ENCODE data around the gene P2RY2. TPM values are rescaled to one million over a fixed set of nuclear protein-coding genes. Genes with fewer than 3 reads are reported as not detected.

Gene P2RY2
- total RNA-seq, 1 donor from 2014 or later, result 3.4 TPM

DNA sequence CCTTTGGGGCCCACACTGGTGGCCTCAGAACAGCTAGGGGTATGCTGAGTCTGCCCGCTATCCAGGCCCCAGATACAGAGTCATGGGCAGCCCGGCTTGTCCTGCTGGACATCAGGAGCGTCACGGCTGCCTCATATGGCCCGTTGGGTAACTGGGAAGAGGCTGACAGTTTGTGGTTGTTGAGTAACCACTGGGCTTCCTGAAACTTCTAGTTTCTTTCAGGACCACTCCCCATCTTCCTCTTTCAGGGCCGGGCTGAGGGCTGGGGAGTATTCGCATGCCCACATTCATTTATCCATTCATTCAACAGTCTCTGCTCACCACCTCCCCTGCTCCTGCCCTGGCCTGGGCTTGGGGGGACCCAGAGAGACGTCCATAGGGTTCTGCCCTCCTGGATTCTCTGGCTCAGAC lies 13.4 kb upstream of the P2RY2 start:
- no peak for DNase-seq (ENCODE audit: low read depth)

GRCh38 chr11:73205661-73206343 lies 12.3 kb upstream of the P2RY2 start:
- peak; percentile 59 for DNase-seq (ENCODE audit: low read depth)

GRCh38 chr11:73206801-73207200 lies 11.3 kb upstream of the P2RY2 start:
- DNase-seq (ENCODE audit: low read depth), result no peak

- DNase-seq (ENCODE audit: low read depth), result no peak
Observed at GRCh38 chr11:73209892-73210291, 8.2 kb upstream of the P2RY2 start.

DNA sequence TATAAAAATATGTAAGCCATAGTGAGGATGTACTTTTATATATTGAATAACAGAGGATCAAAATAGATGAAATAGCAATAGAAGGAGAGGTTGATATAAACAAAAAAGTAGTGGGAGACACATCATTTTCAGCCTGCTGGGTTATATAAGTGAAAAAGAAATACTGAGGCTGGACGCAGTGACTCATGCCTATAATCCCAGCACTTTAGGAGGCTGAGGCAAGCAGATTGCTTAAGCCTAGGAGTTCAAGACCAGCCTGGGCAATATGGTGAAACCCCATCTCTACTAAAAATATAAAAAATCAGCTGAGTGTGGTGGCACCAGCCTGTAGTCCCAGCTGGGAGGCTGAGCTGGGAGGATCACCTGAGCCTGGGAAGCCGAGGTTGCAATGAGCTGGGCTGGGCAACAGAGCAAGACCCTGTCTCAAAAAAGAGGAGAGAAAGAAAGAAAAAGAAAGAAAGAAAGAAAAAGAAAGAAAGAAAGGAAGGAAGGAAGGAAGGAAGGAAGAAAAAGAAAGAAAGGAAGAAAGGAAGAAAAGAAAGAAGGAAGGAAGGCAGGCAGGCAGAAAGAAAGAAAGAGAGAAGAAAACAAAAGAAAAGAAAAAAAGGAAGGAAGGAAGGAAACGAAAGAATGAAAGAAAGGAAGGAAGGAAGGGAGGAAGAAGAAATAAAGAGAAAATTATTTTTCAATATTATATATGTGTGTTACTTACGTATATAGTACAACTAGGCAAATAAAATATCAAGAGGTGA lies 7.0 kb upstream of the P2RY2 start:
- no peak for DNase-seq (ENCODE audit: low read depth)

DNA sequence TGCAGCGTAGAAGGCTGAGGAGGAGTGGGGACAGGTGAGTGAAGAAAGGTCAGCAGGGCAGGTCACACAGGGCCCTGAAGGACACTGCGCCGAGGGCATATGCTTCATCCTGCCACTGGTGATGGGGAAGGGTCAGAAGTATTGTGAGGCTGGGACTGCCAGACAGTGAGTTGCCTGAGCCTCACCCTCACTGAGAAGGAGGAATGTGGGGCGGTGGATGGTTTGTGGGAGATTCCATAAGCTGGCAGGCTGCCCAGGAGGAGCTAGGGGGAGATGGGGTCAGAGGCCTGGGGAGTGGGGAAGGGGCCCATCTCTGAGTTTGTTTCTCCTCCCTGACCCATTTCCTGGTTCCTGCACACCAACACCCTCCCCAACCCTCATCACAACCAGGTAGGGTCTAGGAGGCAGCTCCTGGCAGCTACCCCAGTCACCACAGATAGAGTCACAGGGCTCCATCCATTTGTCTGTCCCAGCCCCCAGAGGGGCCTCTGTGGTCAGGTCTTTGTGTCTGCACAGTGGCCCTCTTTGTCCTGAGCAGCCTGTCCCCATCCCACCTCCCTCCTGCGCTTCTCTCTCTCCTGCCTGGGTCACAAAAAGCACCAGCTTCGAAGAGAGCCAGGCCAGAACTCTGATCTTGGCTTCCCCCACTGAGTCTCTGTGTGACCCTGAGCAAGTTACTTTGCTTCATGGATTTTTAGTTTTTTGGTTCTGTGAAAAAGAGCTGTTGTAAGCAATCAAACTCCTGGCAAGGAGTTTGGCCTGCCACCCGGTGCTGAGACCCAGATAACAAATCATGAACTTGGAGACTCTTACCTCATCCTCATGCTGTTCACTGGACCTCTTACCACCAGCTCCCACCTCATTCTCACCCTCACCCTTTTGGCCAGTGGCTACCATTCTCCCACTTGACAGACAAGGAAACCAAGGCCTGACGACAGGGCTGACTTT lies 4.6 kb upstream of the P2RY2 start:
- DNase-seq (ENCODE audit: low read depth), result no peak

DNA sequence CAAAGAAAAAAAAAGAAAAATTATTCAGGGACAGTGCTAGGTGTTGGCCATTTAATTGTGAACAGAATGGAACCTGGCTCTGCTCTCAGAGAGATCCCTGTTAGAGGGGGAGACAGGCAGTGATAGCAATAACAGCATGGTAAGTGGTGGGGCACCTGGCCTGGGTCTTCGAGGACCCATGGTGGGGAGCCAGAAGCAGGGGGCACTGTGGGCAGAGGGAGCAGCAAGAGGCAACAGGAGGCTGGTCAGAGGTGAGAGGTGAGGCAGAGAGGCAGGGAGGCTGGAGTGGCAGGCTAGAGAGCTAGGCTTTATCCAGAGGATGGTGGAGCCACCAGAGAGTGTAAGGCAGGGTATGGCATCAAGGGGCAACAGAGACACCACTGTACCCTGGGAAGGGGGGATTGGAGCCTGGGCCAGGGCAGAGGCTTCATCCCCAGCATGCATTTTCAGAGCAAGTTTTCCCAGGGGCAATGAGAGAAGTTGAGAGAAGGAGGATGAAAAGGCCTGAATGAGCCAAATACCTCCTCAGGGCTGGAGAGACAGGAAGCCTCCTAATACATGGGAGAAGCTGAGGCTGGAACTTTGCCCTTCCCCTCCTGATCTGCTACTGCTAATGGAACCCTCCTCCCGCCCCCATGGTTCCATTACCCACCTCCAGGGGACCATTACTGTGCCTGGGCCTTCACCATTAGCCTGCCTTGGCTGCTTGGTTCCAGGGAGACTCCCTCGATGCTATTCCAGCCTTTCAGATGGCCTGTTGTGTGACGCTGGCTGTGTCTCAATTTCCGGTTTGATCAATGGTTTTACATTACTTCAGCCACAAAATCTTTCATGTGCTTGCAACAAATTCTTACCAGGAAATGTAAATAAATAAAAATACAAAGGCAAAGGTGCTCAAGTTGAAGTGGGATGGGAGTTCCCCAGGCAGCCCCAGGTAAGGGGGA lies 2.6 kb upstream of the P2RY2 start:
- no peak for DNase-seq (ENCODE audit: low read depth)

DNA sequence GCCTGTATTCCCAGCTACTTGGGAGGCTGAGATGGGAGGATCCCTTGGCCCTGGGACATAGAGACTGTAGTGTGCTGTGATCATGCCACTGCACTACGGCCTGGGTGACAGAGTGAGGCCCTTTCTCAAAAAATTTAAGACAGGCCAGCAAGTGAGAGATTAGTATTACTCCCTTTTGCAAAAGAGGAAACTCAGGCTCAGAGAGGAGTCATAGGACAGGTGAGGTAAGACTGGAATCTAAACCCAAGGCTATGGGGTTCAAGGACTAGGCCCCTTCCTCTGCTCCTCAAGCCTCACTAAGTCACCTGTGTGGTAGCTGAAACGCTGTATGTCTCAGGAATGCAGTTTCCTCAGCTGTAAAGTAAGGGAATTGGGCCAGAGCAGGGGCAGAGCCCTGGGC lies 1.6 kb upstream of the P2RY2 start:
- no peak for DNase-seq (ENCODE audit: low read depth)

DNA sequence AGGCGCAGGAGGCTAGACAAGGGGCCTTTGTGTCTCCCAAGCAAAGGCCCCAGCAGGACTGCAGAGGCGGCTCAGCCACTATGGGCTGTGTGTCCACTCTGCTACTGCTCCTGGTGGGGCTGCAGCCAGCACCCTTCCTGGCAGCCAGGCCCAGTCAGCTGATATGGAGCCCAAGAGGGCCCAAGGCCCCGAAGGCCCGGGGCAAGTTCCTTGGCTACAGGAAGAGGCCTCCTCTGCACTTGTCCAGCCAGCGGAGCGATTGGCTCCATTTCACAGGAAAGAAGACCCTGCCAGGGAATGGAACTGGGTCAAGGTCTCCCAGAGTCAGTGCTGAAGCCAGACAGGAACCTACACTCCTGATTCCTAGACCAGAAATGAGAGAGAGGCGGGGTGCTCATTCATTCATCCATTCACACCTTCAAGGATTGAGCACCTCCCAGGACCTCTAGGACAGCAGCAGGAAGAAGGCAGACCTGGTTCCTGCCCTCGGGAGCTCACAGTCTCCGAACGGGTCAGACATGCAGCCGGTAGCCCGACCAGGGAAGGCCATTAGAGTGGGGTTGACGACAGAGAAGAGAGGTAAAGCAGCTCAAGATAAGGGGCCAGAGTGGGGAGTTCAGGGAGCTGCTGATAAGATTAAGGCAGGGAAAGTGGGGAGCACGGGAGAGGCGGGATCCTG lies 811 bp upstream of the P2RY2 start:
- no peak for DNase-seq (ENCODE audit: low read depth)

DNA sequence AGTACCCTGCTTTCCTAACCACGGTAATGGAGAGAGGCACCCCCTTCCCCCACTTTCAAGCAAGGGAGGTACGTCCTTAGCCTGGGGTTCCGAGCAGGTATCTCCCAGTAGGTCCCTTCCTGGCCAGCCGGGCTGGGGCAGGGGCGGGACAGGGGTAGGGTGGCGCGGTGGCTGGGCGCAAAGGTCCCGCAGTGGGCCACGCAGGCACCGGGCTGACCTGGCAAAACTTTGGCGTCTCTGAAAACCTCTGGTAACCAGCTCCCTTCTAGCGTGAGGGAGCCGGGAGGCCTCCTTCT lies 323 bp upstream of the P2RY2 start:
- DNase-seq (ENCODE audit: low read depth), result no peak

GRCh38 chr11:73218830-73219215 lies 742 bp downstream of the P2RY2 start:
- DNase-seq (ENCODE audit: low read depth), result no peak

DNA sequence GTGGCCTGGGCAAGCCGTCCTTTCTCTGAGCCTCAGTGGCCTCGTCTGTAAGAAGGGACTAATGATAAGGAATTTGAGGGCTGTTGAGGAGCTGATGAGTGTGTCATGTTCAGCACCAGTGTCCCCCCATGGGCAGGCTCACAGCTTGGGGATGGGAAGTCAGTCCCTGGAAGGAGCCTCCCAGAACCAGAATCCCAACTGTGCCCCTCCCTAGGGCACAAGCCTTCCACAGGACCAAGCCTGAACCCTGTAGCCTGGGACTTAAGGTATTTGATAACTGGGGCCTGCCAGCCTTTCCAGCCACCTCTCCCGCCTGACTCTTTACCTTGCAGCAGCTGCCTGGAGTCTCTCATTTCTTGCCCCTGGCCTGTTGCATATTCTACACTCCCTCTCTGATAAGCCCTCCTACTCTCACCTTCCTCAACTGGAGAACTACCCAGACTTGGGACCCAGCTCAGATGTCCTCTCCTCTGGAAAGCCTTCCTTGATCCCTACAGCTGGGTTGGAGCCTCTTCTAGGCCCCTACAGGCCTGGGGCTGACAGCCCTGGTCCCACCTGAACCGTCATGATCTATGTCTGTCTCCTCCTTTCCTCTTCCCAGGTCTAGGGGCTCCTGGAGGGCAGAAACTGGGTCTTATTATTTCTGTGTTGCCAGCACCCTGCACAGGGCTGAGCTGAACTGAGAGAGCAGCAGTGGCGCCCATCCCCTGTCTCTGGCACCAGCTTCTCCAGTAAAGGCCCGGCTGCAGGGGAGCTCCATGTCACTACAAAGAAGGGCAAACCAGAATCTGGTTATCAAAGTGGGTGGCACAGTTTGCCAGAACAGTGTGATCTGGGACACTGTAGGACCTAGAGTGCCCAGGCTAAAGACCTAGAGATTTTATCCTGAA lies 1.6 kb downstream of the P2RY2 start:
- DNase-seq (ENCODE audit: low read depth), result no peak

DNA sequence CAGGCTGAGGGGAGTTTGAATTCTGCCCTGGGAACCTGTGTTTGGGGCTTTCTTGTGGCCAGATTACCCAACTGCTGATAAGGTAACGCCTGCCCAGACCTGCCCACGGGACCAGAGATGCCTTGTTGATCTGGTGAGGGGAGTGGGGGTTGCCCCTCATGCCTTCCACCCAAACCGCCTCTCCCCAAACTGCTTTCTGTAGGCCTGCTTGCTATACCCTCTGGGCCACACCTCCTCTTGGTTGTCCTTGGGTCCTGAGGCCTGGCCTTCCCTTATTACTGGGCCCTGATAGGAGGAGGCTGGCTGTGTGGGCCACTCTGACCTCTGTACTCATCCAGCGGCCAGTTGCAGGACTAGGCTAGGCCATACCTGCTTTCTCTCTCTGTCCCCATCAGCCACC lies 3.4 kb downstream of the P2RY2 start:
- no peak for DNase-seq (ENCODE audit: low read depth)

- DNase-seq (ENCODE audit: low read depth), result no peak
Observed at GRCh38 chr11:73221996-73222395, 3.9 kb downstream of the P2RY2 start.

GRCh38 chr11:73223998-73224730 lies 6.1 kb downstream of the P2RY2 start:
- DNase-seq (ENCODE audit: low read depth), result no peak

- DNase-seq (ENCODE audit: low read depth), result peak; percentile 49
Observed at GRCh38 chr11:73225001-73225686, 7.1 kb downstream of the P2RY2 start.

DNA sequence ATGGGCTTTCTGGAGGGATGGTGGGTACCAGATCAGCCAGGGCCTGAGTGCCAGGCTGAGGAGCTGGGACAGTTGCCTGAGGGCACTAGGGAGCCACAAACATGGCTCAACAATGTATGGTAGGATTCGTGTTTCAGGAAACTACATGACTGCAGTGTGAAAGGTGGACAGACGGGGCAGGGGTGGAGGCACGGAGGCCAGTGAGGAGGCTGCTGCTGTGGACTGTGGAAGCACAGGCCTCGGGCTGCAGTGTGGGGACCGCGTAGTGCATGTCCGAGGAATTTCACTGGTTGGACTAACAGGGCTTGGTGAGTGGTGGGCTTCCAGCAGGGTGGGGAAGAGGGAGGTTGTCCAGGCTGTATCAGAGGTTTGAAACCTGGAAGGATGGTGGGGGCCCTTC lies 7.8 kb downstream of the P2RY2 start:
- DNase-seq (ENCODE audit: low read depth), result no peak

Measured in myocyte (in vitro differentiated cells).